Kidney (tissue), 14 donors: ENCODE data around the gene HBZ. TPM values are rescaled to one million over a fixed set of nuclear protein-coding genes. Genes with fewer than 3 reads are reported as not detected.
"Not testable (repeated sequence)": the region's sequence is repeated elsewhere in the genome, so short reads cannot be mapped to it uniquely, and the experiment has no call there.

Source experiments
- DNase-seq, 5 donors: peaks; one replicate each; pipeline ENCODE4 v3.0.0-alpha.2; 2013 to 2020
- FAIRE-seq: peaks from 2 replicates; lab custom pipeline; 2012; peaks lifted over from hg19 to GRCh38; lab: Jason Lieb, UNC
- H3K27ac ChIP-seq, 2 donors: one replicate each; pipeline ENCODE4 v1.7.0; 2013; ENCODE audit warnings: low read depth in 2 of 2, low read length in 2 of 2, inconsistent platforms in 1 of 2
- H3K27me3 ChIP-seq: one replicate; pipeline ENCODE4 v1.7.1; 2013; ENCODE audit warnings: low read length, inconsistent platforms; ENCODE audit not compliant: control insufficient read depth, insufficient read depth
- H3K36me3 ChIP-seq, 3 donors: one replicate each; pipeline versions ENCODE4 v1.7.0 to v1.7.1; 2013; ENCODE audit warnings: low read length in 3 of 3, control low read depth in 1 of 3, inconsistent platforms in 1 of 3; ENCODE audit not compliant: insufficient read depth in 3 of 3, control insufficient read depth in 2 of 3
- H3K4me1 ChIP-seq, 3 donors: one replicate each; pipeline versions ENCODE4 v1.7.0 to v1.7.1; 2013; ENCODE audit warnings: low read length in 3 of 3, inconsistent platforms in 1 of 3, low read depth in 1 of 3; ENCODE audit not compliant: control insufficient read depth in 2 of 3, insufficient read depth in 2 of 3
- H3K4me3 ChIP-seq, 3 donors: one replicate each; pipeline versions ENCODE4 v1.7.0 to v1.8.1; 2013; ENCODE audit warnings: low read length in 3 of 3, control low read depth in 1 of 3, inconsistent platforms in 1 of 3
- H3K9ac ChIP-seq, 3 donors: one replicate each; pipeline versions ENCODE4 v1.7.0 to v1.7.1; 2013; ENCODE audit warnings: low read length in 3 of 3, control low read depth in 1 of 3, inconsistent platforms in 1 of 3
- H3K9me3 ChIP-seq, 3 donors: one replicate each; pipeline versions ENCODE4 v1.7.0 to v1.7.1; 2013; ENCODE audit warnings: low read length in 3 of 3, control low read depth in 1 of 3, inconsistent platforms in 1 of 3; ENCODE audit not compliant: control insufficient read depth in 2 of 3, insufficient read depth in 1 of 3
- intact Hi-C: fragments of 100-400 bp; cut with DNase I; formaldehyde crosslinking; loops from one replicate; pipeline ENCODE4 v1.11.1; 2022
- polyA plus RNA-seq: library from polyadenylated mRNA; stranded (reverse); fragments of 350-450 nt; fragmentation: Illumina TruSeq; extraction: RNeasy Lipid Tissue Mini Kit (QIAGEN cat#74804); gene quantifications from one replicate; pipeline ENCODE4 v1.2.3, GENCODE V29; 2014; ENCODE audit warnings: low read depth, low replicate concordance; ENCODE audit not compliant: insufficient read depth
- total RNA-seq: library from RNA; stranded (reverse); fragmentation: NEBNext Ultra II Directional; extraction: Animal tissue kit (Norgen Biotek cat#: 25700); gene quantifications from one replicate; pipeline ENCODE4 v1.2.1, GENCODE V29; 2021
- TF ChIP-seq, protein P1 (sequence below): IDR thresholded peaks from 3 replicates; pipeline ENCODE4 v1.5.1; 2012; ENCODE audit warnings: mild to moderate bottlenecking, moderate library complexity, borderline replicate concordance; ENCODE audit not compliant: insufficient read depth; ENCODE audit errors: extremely low read depth
- donor health status: control.
- donor health status: control.
- donor health status: control.
- donor health status: control.
- donor health status: control.
- donor health status: DM: yes; HTN: yes; CAD: no.
- donor health status: Normal renal cell carcinoma (clear cell type).

HBZ gene
- total and polyA plus RNA-seq, 2 donors from 2014 or later: not detected

DNA sequence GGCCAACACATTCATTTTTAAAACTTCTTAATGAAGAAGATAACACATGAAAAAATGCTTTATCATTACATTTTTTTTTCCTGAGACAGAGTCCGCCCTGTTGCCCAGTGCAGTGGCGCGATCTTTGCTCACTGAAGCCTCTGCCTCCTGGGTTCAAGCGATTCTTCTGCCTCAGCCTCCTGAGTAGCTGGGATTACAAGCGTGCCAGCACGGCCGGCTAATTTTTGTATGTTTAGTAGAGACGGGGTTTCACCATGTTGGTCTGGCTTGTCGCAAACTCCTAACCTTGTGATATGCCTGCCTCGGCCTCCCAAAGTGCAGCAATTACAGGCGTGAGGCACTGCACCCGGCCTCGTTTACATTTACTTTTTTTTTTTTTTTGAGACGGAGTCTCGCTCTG is 41.0 kb downstream of the HBZ start:
- Histone ChIP-seq H3K36me3 (peaks cover 6 to 70% (median 45%) of the 10 kb centered on the region in 3 donors), H3K27ac (no peak overlapping the region), H3K27me3 (no peaks in the 10 kb centered on the region), H3K4me1 (no peaks in the 10 kb centered on the region), H3K9me3 (no peaks in the 10 kb centered on the region), H3K9ac (no peak overlapping the region), H3K4me3 (no peak overlapping the region)
- DNase-seq: no peak
- intact Hi-C loops: no loop called here
- FAIRE-seq: no peak
- TF ChIP-seq, protein P1, sequence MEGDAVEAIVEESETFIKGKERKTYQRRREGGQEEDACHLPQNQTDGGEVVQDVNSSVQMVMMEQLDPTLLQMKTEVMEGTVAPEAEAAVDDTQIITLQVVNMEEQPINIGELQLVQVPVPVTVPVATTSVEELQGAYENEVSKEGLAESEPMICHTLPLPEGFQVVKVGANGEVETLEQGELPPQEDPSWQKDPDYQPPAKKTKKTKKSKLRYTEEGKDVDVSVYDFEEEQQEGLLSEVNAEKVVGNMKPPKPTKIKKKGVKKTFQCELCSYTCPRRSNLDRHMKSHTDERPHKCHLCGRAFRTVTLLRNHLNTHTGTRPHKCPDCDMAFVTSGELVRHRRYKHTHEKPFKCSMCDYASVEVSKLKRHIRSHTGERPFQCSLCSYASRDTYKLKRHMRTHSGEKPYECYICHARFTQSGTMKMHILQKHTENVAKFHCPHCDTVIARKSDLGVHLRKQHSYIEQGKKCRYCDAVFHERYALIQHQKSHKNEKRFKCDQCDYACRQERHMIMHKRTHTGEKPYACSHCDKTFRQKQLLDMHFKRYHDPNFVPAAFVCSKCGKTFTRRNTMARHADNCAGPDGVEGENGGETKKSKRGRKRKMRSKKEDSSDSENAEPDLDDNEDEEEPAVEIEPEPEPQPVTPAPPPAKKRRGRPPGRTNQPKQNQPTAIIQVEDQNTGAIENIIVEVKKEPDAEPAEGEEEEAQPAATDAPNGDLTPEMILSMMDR: no peak

DNA sequence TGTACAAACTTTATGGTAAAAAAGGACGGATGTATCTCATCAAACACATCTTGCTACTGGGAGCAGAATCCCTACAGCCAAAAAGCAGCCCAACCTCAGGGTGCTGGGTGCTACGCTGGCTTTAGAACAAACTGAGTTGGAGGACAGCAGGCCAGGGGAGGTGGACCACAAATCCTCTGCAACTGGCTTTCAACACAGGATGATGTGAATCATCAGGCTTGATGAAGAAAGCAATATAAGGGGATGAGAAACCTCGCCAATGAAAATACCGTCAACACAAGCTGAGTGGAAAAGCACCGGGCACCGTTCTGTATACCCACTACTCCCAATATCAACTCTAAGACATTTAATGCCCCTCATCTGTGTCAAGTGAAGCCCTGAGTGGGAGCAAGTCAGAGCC is 42.1 kb downstream of the HBZ start:
- Histone ChIP-seq H3K27ac (no peak overlapping the region), H3K4me1 (no peaks in the 10 kb centered on the region), H3K36me3 (peaks cover 6 to 74% (median 39%) of the 10 kb centered on the region in 3 donors), H3K9me3 (no peaks in the 10 kb centered on the region), H3K27me3 (no peaks in the 10 kb centered on the region), H3K9ac (no peak overlapping the region), H3K4me3 (no peak overlapping the region)
- DNase-seq (no peak), FAIRE-seq (no peak)
- TF ChIP-seq, protein P1: no peak
- intact Hi-C loops: no loop called here

DNA sequence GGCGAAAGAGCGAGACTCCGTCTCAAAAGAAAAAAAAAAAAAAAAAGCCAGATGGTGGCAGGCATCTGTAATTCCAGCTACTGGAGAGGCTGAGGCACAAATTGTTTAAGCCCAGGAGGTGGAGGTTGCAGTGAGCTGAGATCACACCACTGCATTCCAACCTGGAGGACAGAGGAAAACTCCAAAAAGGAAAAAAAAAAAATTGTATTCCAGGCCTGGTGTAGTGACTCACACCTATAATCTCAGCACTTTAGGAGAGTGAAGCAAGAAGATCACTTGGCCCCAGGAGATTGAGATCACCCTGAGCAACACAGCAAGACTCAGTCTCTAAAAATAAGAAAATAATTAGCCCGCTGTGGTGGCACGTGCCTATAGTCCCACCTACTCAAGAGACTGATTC is 47.9 kb downstream of the HBZ start:
- Histone ChIP-seq H3K4me3 (no peak overlapping the region), H3K27ac (no peak overlapping the region), H3K9ac (no peak overlapping the region), H3K27me3 (no peaks in the 10 kb centered on the region), H3K9me3 (no peaks in the 10 kb centered on the region), H3K36me3 (peaks cover 8 to 49% (median 16%) of the 10 kb centered on the region in 3 donors), H3K4me1 (no peaks in the 10 kb centered on the region)
- TF ChIP-seq, protein P1: no peak
- no peak for FAIRE-seq
- intact Hi-C loops: no loop called here
- no peak for DNase-seq

DNA sequence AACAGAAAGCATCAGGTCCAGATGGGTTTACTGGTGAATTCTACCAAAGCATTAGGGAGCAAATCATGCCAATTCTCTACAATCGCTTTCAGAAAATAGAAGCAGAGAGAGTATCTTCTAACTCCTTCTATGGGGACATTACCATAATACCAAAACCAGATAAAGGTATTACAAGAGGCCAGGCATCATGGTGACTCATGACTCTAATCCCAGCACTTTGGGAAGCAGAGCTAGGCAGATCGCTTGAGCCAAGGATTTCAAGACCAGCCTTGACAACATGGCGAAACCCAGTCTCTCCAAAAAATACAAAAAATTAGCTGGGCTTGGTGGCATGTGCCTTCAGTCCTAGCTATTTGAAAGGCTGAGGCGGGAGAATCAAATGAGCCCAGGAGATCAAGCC is 50.8 kb downstream of the HBZ start:
- DNase-seq (no peak), FAIRE-seq (no peak)
- H3K9ac ChIP-seq: no peak overlapping the region
- H3K27me3 ChIP-seq: no peaks in the 10 kb centered on the region
- intact Hi-C loops: no loop called here
- no peak overlapping the region for H3K4me3 ChIP-seq
- H3K9me3 ChIP-seq: no peaks in the 10 kb centered on the region
- peaks cover 13 to 49% (median 27%) of the 10 kb centered on the region in 3 donors for H3K36me3 ChIP-seq
- no peak overlapping the region for H3K27ac ChIP-seq
- TF ChIP-seq, protein P1: no peak
- H3K4me1 ChIP-seq: no peaks in the 10 kb centered on the region

DNA sequence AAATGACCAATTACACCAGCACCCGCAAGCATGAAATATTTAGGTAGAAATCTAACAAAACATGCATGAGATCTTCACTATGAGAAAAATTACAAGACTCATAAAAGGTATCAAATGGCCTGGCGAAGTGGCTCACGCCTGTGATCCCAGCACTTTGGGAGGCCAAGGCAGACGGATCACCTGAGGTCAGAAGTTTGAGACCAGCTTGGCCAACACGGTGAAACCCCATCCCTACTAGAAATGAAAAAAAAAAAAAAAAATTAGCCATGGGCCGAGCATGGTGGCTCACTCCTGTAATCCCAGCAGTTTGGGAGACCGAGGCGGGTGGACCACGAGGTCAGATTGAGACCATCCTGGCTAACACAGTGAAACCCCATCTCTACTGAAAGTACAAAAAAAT is 51.6 kb downstream of the HBZ start:
- H3K4me1 ChIP-seq, H3K9ac ChIP-seq, H3K27ac ChIP-seq, DNase-seq, intact Hi-C loops, FAIRE-seq, H3K27me3 ChIP-seq, H3K4me3 ChIP-seq, H3K9me3 ChIP-seq: not testable (repeated sequence)
- H3K36me3 ChIP-seq: peaks cover 11 to 44% (median 28%) of the 10 kb centered on the region in 3 donors
